PC-9 (cell line): ENCODE measurements around the gene PKNOX2. TPM values are rescaled to one million over a fixed set of nuclear protein-coding genes. Genes with fewer than 3 reads are reported as not detected.

ENCODE experiments used
- BruUV-seq: library from RNA; stranded (reverse); fragments of 400-500 nt; replicated peaks from 2 replicates; lab custom pipeline; 2021; lab: Mats Ljungman, UMichigan
- CTCF ChIA-PET: fragments of 300-600 bp; sonication (Branson Sonifier 250); formaldehyde crosslinking; loops from one replicate; lab custom pipeline; 2022; ENCODE audit warnings: antibody characterized with exemption; lab: Charles Lee
- POLR2A ChIA-PET: fragments of 300-600 bp; sonication (Branson Sonifier 250); formaldehyde crosslinking; loops from one replicate; lab custom pipeline; 2022; ENCODE audit warnings: antibody characterized with exemption; ENCODE audit not compliant: unreplicated experiment; lab: Charles Lee
- DNase-seq, 2 experiments: peaks; one replicate each; pipeline versions ENCODE4 v3.0.0 to v3.0.0-alpha.2; 2015 to 2022; ENCODE audit warnings: mixed read lengths in 1 of 2
- H2AFZ ChIP-seq: fragments of 200-600 bp; sonication (generic); 2 replicates; pipeline ENCODE4 v1.8.1; 2017; ENCODE audit warnings: antibody characterized with exemption
- H3F3A ChIP-seq: fragments of 200-600 bp; sonication (generic); 2 replicates; pipeline ENCODE4 v1.8.1; 2017; ENCODE audit warnings: antibody characterized with exemption, mild to moderate bottlenecking, low read depth; ENCODE audit not compliant: insufficient read depth
- H3K27ac ChIP-seq: fragments of 200-600 bp; sonication (generic); 2 replicates; pipeline ENCODE4 v1.6.1; 2016; ENCODE audit warnings: mixed run types
- H3K27me3 ChIP-seq: fragments of 200-600 bp; sonication (generic); 2 replicates; pipeline ENCODE4 v1.6.1; 2016; ENCODE audit warnings: low read depth, mixed run types; ENCODE audit not compliant: insufficient read depth
- H3K36me3 ChIP-seq: fragments of 200-600 bp; sonication (generic); 2 replicates; pipeline ENCODE4 v1.6.1; 2016; ENCODE audit warnings: low read depth, mixed run types
- H3K4me1 ChIP-seq: fragments of 200-600 bp; sonication (generic); replicated peaks from 2 replicates; pipeline ENCODE4 v1.6.1; 2016; ENCODE audit warnings: mixed run types; ENCODE audit not compliant: insufficient read depth
- H3K4me2 ChIP-seq: fragments of 200-600 bp; sonication (generic); 2 replicates; pipeline ENCODE4 v1.6.1; 2017; ENCODE audit warnings: mixed run types
- H3K4me3 ChIP-seq: fragments of 200-600 bp; sonication (generic); 2 replicates; pipeline ENCODE4 v1.6.1; 2016; ENCODE audit warnings: mixed run types
- H3K79me2 ChIP-seq: fragments of 200-600 bp; sonication (generic); 2 replicates; pipeline ENCODE4 v1.6.1; 2017; ENCODE audit warnings: low read depth, mixed run types
- H3K9me2 ChIP-seq: fragments of 200-600 bp; sonication (generic); 2 replicates; pipeline ENCODE4 v1.8.1; 2017; ENCODE audit warnings: mild to moderate bottlenecking; ENCODE audit not compliant: insufficient read depth
- H3K9me3 ChIP-seq: fragments of 200-600 bp; sonication (generic); 2 replicates; pipeline ENCODE4 v1.8.1; 2016; ENCODE audit warnings: low read depth; ENCODE audit not compliant: insufficient read depth
- H4K20me1 ChIP-seq: fragments of 200-600 bp; sonication (generic); 2 replicates; pipeline ENCODE4 v1.8.1; 2017; ENCODE audit not compliant: insufficient read depth
- CTCF ChIP-seq: fragments of 200-600 bp; sonication (generic); conservative IDR thresholded peaks from 2 replicates; pipeline ENCODE4 v1.6.1; 2017; ENCODE audit warnings: mixed run types, antibody characterized with exemption, mild to moderate bottlenecking, moderate library complexity
- EZH2 ChIP-seq: fragments of 200-600 bp; sonication (generic); IDR thresholded peaks from 2 replicates; pipeline ENCODE4 v1.8.0; 2017; ENCODE audit warnings: antibody characterized with exemption, low read depth
- intact Hi-C: fragments of 100-400 bp; cut with micrococcal nuclease; formaldehyde crosslinking; loops from one replicate; pipeline ENCODE4 v1.10.0; 2022; ENCODE audit not compliant: unreplicated experiment
- total RNA-seq: library from RNA; stranded (reverse); gene quantifications from 2 replicates; pipeline ENCODE4 v1.2.3, GENCODE V29; 2021

PKNOX2 gene
- total RNA-seq, 1 experiment from 2014 or later: not detected

- no peak overlapping the region for H2AFZ ChIP-seq
- ChIA-PET CTCF (interaction anchor here (0.6 kb wide), 1 partner anchor 579 kb away, joined by 16 read pairs; no protein-coding TSS in a partner anchor), POLR2A (no interaction called here)
- BruUV-seq: no TSS peak
- H3K79me2 ChIP-seq: no peaks in the 10 kb centered on the region
- H3K9me2 ChIP-seq: no peaks in the 10 kb centered on the region
- no peak overlapping the region for H3K4me3 ChIP-seq
- no peaks in the 10 kb centered on the region for H3K4me1 ChIP-seq
- no peak for DNase-seq
- no peaks in the 10 kb centered on the region for H3K36me3 ChIP-seq
- peaks cover 17% of the 10 kb centered on the region for H3K27me3 ChIP-seq
- no peaks in the 10 kb centered on the region for H3K9me3 ChIP-seq
- no peaks in the 10 kb centered on the region for H3F3A ChIP-seq
- no peak overlapping the region for H3K27ac ChIP-seq
- intact Hi-C loops: loop anchor here (10.0 kb wide), 1 partner anchor 177 kb away; no protein-coding TSS in a partner anchor
- TF ChIP-seq CTCF (no peak), EZH2 (no peak)
- H3K4me2 ChIP-seq: no peak overlapping the region
- no peaks in the 10 kb centered on the region for H4K20me1 ChIP-seq
Measured at GRCh38 chr11:125167292-125167953, 2.9 kb downstream of the PKNOX2 start.

- Histone ChIP-seq H3K9me2 (no peaks in the 10 kb centered on the region), H3F3A (no peaks in the 10 kb centered on the region), H3K27ac (no peak overlapping the region), H3K79me2 (no peaks in the 10 kb centered on the region), H3K4me1 (no peaks in the 10 kb centered on the region), H3K36me3 (no peaks in the 10 kb centered on the region), H2AFZ (no peak overlapping the region), H3K27me3 (peaks cover 25% of the 10 kb centered on the region), H3K4me2 (no peak overlapping the region), H4K20me1 (no peaks in the 10 kb centered on the region), H3K4me3 (no peak overlapping the region), H3K9me3 (no peaks in the 10 kb centered on the region)
- no peak for TF ChIP-seq CTCF
- no peak for TF ChIP-seq EZH2
- ChIA-PET CTCF (no interaction called here), POLR2A (no interaction called here)
- no TSS peak for BruUV-seq
- intact Hi-C loops: loop anchor here (10.0 kb wide), 1 partner anchor 177 kb away; no protein-coding TSS in a partner anchor
- no peak for DNase-seq
Measured at GRCh38 chr11:125167954-125168835, 3.6 kb downstream of the PKNOX2 start.

- no peak overlapping the region for H2AFZ ChIP-seq
- no peak overlapping the region for H3K4me3 ChIP-seq
- DNase-seq: no peak
- no peak overlapping the region for H3K4me2 ChIP-seq
- no peak overlapping the region for H3K27ac ChIP-seq
- no TSS peak for BruUV-seq
- H3K79me2 ChIP-seq: no peaks in the 10 kb centered on the region
- H3K36me3 ChIP-seq: no peaks in the 10 kb centered on the region
- no peaks in the 10 kb centered on the region for H3K4me1 ChIP-seq
- no peaks in the 10 kb centered on the region for H3K9me3 ChIP-seq
- no peaks in the 10 kb centered on the region for H4K20me1 ChIP-seq
- H3F3A ChIP-seq: no peaks in the 10 kb centered on the region
- intact Hi-C loops: loop anchor here (10.0 kb wide), 1 partner anchor 176 kb away; no protein-coding TSS in a partner anchor
- ChIA-PET CTCF (no interaction called here), POLR2A (no interaction called here)
- no peak for TF ChIP-seq CTCF
- no peak for TF ChIP-seq EZH2
- peaks cover 28% of the 10 kb centered on the region for H3K27me3 ChIP-seq
- H3K9me2 ChIP-seq: no peaks in the 10 kb centered on the region
Measured at GRCh38 chr11:125168918-125169456, 4.4 kb downstream of the PKNOX2 start.
